HepG2 (cell line): ENCODE data around the gene NFATC3. TPM values are rescaled to one million over a fixed set of nuclear protein-coding genes. Genes with fewer than 3 reads are reported as not detected.

Source experiments
- ARID3A ChIP-seq: IDR thresholded peaks from 2 replicates; pipeline ENCODE4 v1.6.1; 2012; ENCODE audit warnings: low read depth, low read length, improper control_type of control experiment
- CBFB ChIP-seq: sonication (generic); formaldehyde crosslinking; IDR thresholded peaks from 2 replicates; pipeline ENCODE4 v1.4.0; 2020; ENCODE audit warnings: missing genetic modification reagents
- CC2D1A ChIP-seq: sonication (generic); formaldehyde crosslinking; IDR thresholded peaks from 2 replicates; pipeline ENCODE4 v1.8.1; 2023; ENCODE audit warnings: mild to moderate bottlenecking, missing genetic modification reagents
- CCDC6 ChIP-seq: sonication (generic); formaldehyde crosslinking; IDR thresholded peaks from 2 replicates; pipeline ENCODE4 v1.8.1; 2022; ENCODE audit warnings: mild to moderate bottlenecking, missing genetic modification reagents, moderate library complexity
- HNRNPL ChIP-seq: fragments of 200-400 bp; formaldehyde crosslinking; IDR thresholded peaks from 2 replicates; pipeline ENCODE4 v1.6.1; 2017; ENCODE audit warnings: mild to moderate bottlenecking, low read depth, low read length
- MLLT10 ChIP-seq: sonication (generic); formaldehyde crosslinking; IDR thresholded peaks from 2 replicates; pipeline ENCODE4 v1.4.0; 2020; ENCODE audit warnings: missing genetic modification reagents
- NFYB ChIP-seq: sonication (generic); formaldehyde crosslinking; IDR thresholded peaks from 2 replicates; pipeline ENCODE4 v1.4.0; 2020; ENCODE audit warnings: missing genetic modification reagents
- PTBP1 ChIP-seq: fragments of 200-400 bp; formaldehyde crosslinking; IDR thresholded peaks from 2 replicates; pipeline ENCODE4 v1.6.1; 2018; ENCODE audit warnings: low read length, low read depth; ENCODE audit not compliant: poor library complexity, severe bottlenecking
- SAFB2 ChIP-seq: sonication (generic); formaldehyde crosslinking; IDR thresholded peaks from 2 replicates; pipeline ENCODE4 v1.5.1; 2020; ENCODE audit warnings: missing genetic modification reagents, low read depth, mild to moderate bottlenecking, borderline replicate concordance
- SP2 ChIP-seq: sonication (generic); formaldehyde crosslinking; IDR thresholded peaks from 2 replicates; pipeline ENCODE4 v1.5.1; 2020; ENCODE audit warnings: mild to moderate bottlenecking, missing genetic modification reagents
- SPEN ChIP-seq: sonication (generic); formaldehyde crosslinking; IDR thresholded peaks from 2 replicates; pipeline ENCODE4 v1.5.1; 2020; ENCODE audit warnings: low read depth, mild to moderate bottlenecking, missing genetic modification reagents
- ZBTB21 ChIP-seq: sonication (generic); formaldehyde crosslinking; IDR thresholded peaks from 2 replicates; pipeline ENCODE4 v1.4.0; 2020; ENCODE audit warnings: missing genetic modification reagents
- ZBTB40 ChIP-seq, 2 experiments: fragments of 450-650 bp in 1 of 2; sonication (generic) in 1 of 2; formaldehyde crosslinking in 1 of 2; IDR thresholded peaks; 2 replicates each; pipeline versions ENCODE4 v1.6.1 to v1.8.0; 2016 to 2022; ENCODE audit warnings: antibody characterized with exemption in 1 of 2, mild to moderate bottlenecking in 1 of 2, missing genetic modification reagents in 1 of 2
- ZC3H4 ChIP-seq: sonication (generic); formaldehyde crosslinking; IDR thresholded peaks from 2 replicates; pipeline ENCODE4 v1.4.0; 2020; ENCODE audit warnings: missing genetic modification reagents, borderline replicate concordance
- ZNF234 ChIP-seq: sonication (generic); formaldehyde crosslinking; conservative IDR thresholded peaks from 2 replicates; pipeline ENCODE4 v1.5.1; 2020; ENCODE audit warnings: mild to moderate bottlenecking, missing genetic modification reagents
- ZNF337 ChIP-seq: sonication (generic); formaldehyde crosslinking; IDR thresholded peaks from 2 replicates; pipeline ENCODE4 v1.5.1; 2020; ENCODE audit warnings: missing genetic modification reagents, low read depth, mild to moderate bottlenecking, borderline replicate concordance
- ZNF570 ChIP-seq: sonication (generic); formaldehyde crosslinking; IDR thresholded peaks from 2 replicates; pipeline ENCODE4 v1.4.0; 2020; ENCODE audit warnings: mild to moderate bottlenecking, missing genetic modification reagents, borderline replicate concordance
- ZNF768 ChIP-seq: sonication (generic); formaldehyde crosslinking; IDR thresholded peaks from 2 replicates; pipeline ENCODE4 v1.4.0; 2020; ENCODE audit warnings: missing genetic modification reagents
- ZNF776 ChIP-seq: sonication (generic); formaldehyde crosslinking; IDR thresholded peaks from 2 replicates; pipeline ENCODE4 v1.4.0; 2020; ENCODE audit warnings: mild to moderate bottlenecking, missing genetic modification reagents
- ZSCAN31 ChIP-seq: sonication (generic); formaldehyde crosslinking; IDR thresholded peaks from 2 replicates; pipeline ENCODE4 v1.5.0; 2020; ENCODE audit warnings: low read depth, mild to moderate bottlenecking, missing genetic modification reagents
- polyA plus RNA-seq, 8 experiments: library from polyadenylated mRNA; depleted of rRNA in 3 of 8; stranded (reverse) in 7 of 8; unstranded in 1 of 8; fragments of >200 nt; fragmentation: Illumina TruSeq in 4 of 8; extraction: Trizol in 4 of 8; gene quantifications; 2 replicates each; pipeline versions ENCODE4 v1.2.1 to v1.2.3, GENCODE V29; 2011 to 2016; ENCODE audit warnings: low read depth in 4 of 8, missing spikeins in 1 of 8, mixed read lengths in 1 of 8; ENCODE audit not compliant: insufficient read depth in 1 of 8
- total RNA-seq, 5 experiments: library from RNA; depleted of rRNA; stranded (reverse); fragments of >200 nt; fragmentation: Illumina TruSeq; extraction: Trizol; gene quantifications; 2 replicates each; pipeline ENCODE4 v1.2.3, GENCODE V29; 2016; ENCODE audit warnings: low read depth in 1 of 5

Gene NFATC3
- total and polyA plus RNA-seq, 2 of the 13 experiments (the other 11 are each of a cell fraction or from before 2014, with no cell fraction given), result 52.6 to 62.7 TPM

- TF ChIP-seq ARID3A (no peak), HNRNPL (peak; percentile 90), ZNF768 (no peak), ZSCAN31 (CRISPR knock-in tag) (no peak), CC2D1A (CRISPR knock-in tag) (no peak), MLLT10 (CRISPR knock-in tag) (no peak), PTBP1 (peak; percentile 2), CCDC6 (no peak), SAFB2 (CRISPR knock-in tag) (no peak), ZNF337 (CRISPR knock-in tag) (no peak), ZNF570 (CRISPR knock-in tag) (no peak), ZNF776 (CRISPR knock-in tag) (no peak), SPEN (CRISPR knock-in tag) (no peak), ZC3H4 (CRISPR knock-in tag) (0 out of 2 replicates have a peak, but pooled peaks have one; percentile 15), SP2 (peak; percentile 42), CBFB (CRISPR knock-in tag) (no peak), NFYB (CRISPR knock-in tag) (no peak), ZNF234 (no peak), ZBTB21 (CRISPR knock-in tag) (no peak), ZBTB40 (IDR thresholded peaks at IDR 0.05) (no peak), ZBTB40 (CRISPR knock-in tag; IDR thresholded peaks at IDR 0.05) (no peak)
Observed at GRCh38 chr16:68083861-68084503, 1.2 kb upstream of the NFATC3 start (continued).
